ENCODE results near the gene LZTS3.
"Not testable (repeated sequence)": the region's sequence is repeated elsewhere in the genome, so short reads cannot be mapped to it uniquely, and the experiment has no call there.

- not testable (repeated sequence) for TF ChIP-seq POLR2A, CTCF (IDR thresholded peaks at IDR 0.05)
Observed at GRCh38 chr20:3182429-3182828, 9.1 kb upstream of the LZTS3 start.
